Measurements from ENCODE around the gene SFMBT2.
A peak's percentile ranks its signal among the peaks of the same experiment; 100 is the strongest.
"Not testable (repeated sequence)": the region's sequence is repeated elsewhere in the genome, so short reads cannot be mapped to it uniquely, and the experiment has no call there.

The SFMBT2 gene

GRCh38 chr10:7302392-7302906 lies 108.4 kb downstream of the SFMBT2 start:
- ChIA-PET POLR2A (no interaction called here), CTCF (no interaction called here)
- DNase-seq, result no peak
- no peak overlapping the region for H3K27ac ChIP-seq (ENCODE audit: insufficient read depth in 1 of 2, low read depth in 1 of 2, low read length in 2 of 2, poor library complexity in 1 of 2, severe bottlenecking in 2 of 2)
- H3K27me3 ChIP-seq (replicated peaks in 2 of 5; ENCODE audit: control insufficient read depth in 4 of 5, insufficient read depth in 5 of 5, low read length in 4 of 5), result no peaks in the 10 kb centered on the region
- H3K36me3 ChIP-seq (ENCODE audit: control insufficient read depth in 4 of 4, insufficient read depth in 4 of 4, low read length in 3 of 4), result peaks cover 0 to 2% (median 0%) of the 10 kb centered on the region in 4 experiments
- peaks cover 0 to 20% (median 8%) of the 10 kb centered on the region in 4 experiments for H3K4me1 ChIP-seq (ENCODE audit: control extremely low read depth in 1 of 4, control insufficient read depth in 4 of 4, insufficient read depth in 4 of 4, low read length in 3 of 4)
- no peak overlapping the region for H3K4me3 ChIP-seq (ENCODE audit: control insufficient read depth in 1 of 7, extremely low read depth in 1 of 7, insufficient read depth in 4 of 7, low read depth in 2 of 7, low read length in 6 of 7)
- peaks cover 0 to 3% (median 0%) of the 10 kb centered on the region in 5 experiments for H3K9me3 ChIP-seq (ENCODE audit: control extremely low read depth in 1 of 5, control insufficient read depth in 4 of 5, insufficient read depth in 2 of 5, low read depth in 1 of 5, low read length in 4 of 5)
- 88% methylated on average over 1 of the region's 4 CpGs for WGBS (ENCODE audit: insufficient coverage)

- Histone ChIP-seq H3K4me1 (ENCODE audit: control extremely low read depth in 1 of 4, control insufficient read depth in 4 of 4, insufficient read depth in 4 of 4, low read length in 3 of 4) (peaks cover 0 to 12% (median 9%) of the 10 kb centered on the region in 4 experiments), H3K4me3 (ENCODE audit: control insufficient read depth in 1 of 7, extremely low read depth in 1 of 7, insufficient read depth in 4 of 7, low read depth in 2 of 7, low read length in 6 of 7) (no peak overlapping the region), H3K27ac (ENCODE audit: insufficient read depth in 1 of 2, low read depth in 1 of 2, low read length in 2 of 2, poor library complexity in 1 of 2, severe bottlenecking in 2 of 2) (no peak overlapping the region), H3K9me3 (ENCODE audit: control extremely low read depth in 1 of 5, control insufficient read depth in 4 of 5, insufficient read depth in 2 of 5, low read depth in 1 of 5, low read length in 4 of 5) (peaks cover 0 to 3% (median 0%) of the 10 kb centered on the region in 5 experiments), H3K36me3 (ENCODE audit: control insufficient read depth in 4 of 4, insufficient read depth in 4 of 4, low read length in 3 of 4) (peaks cover 0 to 2% (median under 1%) of the 10 kb centered on the region in 4 experiments), H3K27me3 (replicated peaks in 2 of 5; ENCODE audit: control insufficient read depth in 4 of 5, insufficient read depth in 5 of 5, low read length in 4 of 5) (no peaks in the 10 kb centered on the region)
- WGBS (ENCODE audit: insufficient coverage), result 93% methylated on average over 21 of the region's 21 CpGs
- ChIA-PET POLR2A (interaction anchor here (0.6 kb wide), 1 partner anchor 23 kb away, joined by 3 read pairs; no protein-coding TSS in a partner anchor), CTCF (no interaction called here)
- no peak for DNase-seq
Measured at GRCh38 chr10:7301006-7301778, 109.6 kb downstream of the SFMBT2 start.

- POLR2A ChIA-PET, result interaction anchor here (0.6 kb wide), 1 partner anchor 22 kb away, joined by 3 read pairs; no protein-coding TSS in a partner anchor
Measured at GRCh38 chr10:7300384-7300971, 110.4 kb downstream of the SFMBT2 start.

DNA sequence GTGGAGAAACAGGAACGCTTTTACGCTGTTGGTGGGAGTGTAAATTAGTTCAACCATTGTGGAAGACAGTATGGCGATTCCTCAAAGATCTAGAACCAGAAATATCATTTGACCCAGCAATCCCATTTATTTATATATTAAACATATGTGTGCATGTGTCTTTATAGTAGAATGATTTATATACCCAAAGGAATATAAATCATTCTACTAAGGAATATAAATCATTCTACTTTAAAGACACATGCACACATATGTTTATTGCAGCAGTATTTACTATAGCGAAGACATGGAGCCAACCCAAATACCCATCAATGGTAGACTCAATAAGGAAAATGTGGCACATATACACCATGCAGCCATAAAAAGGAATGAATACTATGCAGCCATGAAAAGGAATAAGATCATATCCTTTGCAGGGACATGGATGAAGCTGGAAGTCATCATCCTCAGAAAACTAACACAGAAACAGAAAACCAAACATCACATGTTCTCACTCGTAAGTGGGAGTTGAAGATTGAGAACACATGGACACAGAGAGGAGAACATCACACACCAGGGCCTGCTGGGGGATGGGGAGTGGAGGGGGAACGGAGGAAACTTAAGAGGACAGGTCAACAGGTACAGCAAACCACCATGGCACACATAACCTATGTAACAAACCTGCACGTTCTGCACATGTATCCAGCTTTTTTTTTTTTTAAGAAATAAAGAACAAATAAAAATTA lies 111.1 kb downstream of the SFMBT2 start:
- CTCF ChIA-PET; H3K9me3 ChIP-seq (ENCODE audit: control extremely low read depth in 1 of 5, control insufficient read depth in 4 of 5, insufficient read depth in 2 of 5, low read depth in 1 of 5, low read length in 4 of 5); H3K27ac ChIP-seq (ENCODE audit: insufficient read depth in 1 of 2, low read depth in 1 of 2, low read length in 2 of 2, poor library complexity in 1 of 2, severe bottlenecking in 2 of 2); H3K4me1 ChIP-seq (ENCODE audit: control extremely low read depth in 1 of 4, control insufficient read depth in 4 of 4, insufficient read depth in 4 of 4, low read length in 3 of 4); DNase-seq; H3K4me3 ChIP-seq (ENCODE audit: control insufficient read depth in 1 of 7, extremely low read depth in 1 of 7, insufficient read depth in 4 of 7, low read depth in 2 of 7, low read length in 6 of 7); H3K36me3 ChIP-seq (ENCODE audit: control insufficient read depth in 4 of 4, insufficient read depth in 4 of 4, low read length in 3 of 4); H3K27me3 ChIP-seq (replicated peaks in 2 of 5; ENCODE audit: control insufficient read depth in 4 of 5, insufficient read depth in 5 of 5, low read length in 4 of 5): not testable (repeated sequence)
- 100% methylated on average over 1 of the region's 7 CpGs for WGBS (ENCODE audit: insufficient coverage)
- POLR2A ChIA-PET, result interaction anchor here (0.6 kb wide), 1 partner anchor 111 kb away, joined by 4 read pairs; no protein-coding TSS in a partner anchor

More at GRCh38 chr10:7300384-7300971, 110.4 kb downstream of the SFMBT2 start:
- no peak overlapping the region for H3K4me3 ChIP-seq (ENCODE audit: control insufficient read depth in 1 of 7, extremely low read depth in 1 of 7, insufficient read depth in 4 of 7, low read depth in 2 of 7, low read length in 6 of 7)
- peaks cover 0 to 3% (median 0%) of the 10 kb centered on the region in 5 experiments for H3K9me3 ChIP-seq (ENCODE audit: control extremely low read depth in 1 of 5, control insufficient read depth in 4 of 5, insufficient read depth in 2 of 5, low read depth in 1 of 5, low read length in 4 of 5)
- H3K4me1 ChIP-seq (ENCODE audit: control extremely low read depth in 1 of 4, control insufficient read depth in 4 of 4, insufficient read depth in 4 of 4, low read length in 3 of 4), result peaks cover 0 to 5% (median 2%) of the 10 kb centered on the region in 4 experiments
- H3K27ac ChIP-seq (ENCODE audit: insufficient read depth in 1 of 2, low read depth in 1 of 2, low read length in 2 of 2, poor library complexity in 1 of 2, severe bottlenecking in 2 of 2), result no peak overlapping the region
- CTCF ChIA-PET, result no interaction called here
- WGBS (ENCODE audit: insufficient coverage), result 90% methylated on average over 2 of the region's 5 CpGs
- H3K27me3 ChIP-seq (replicated peaks in 2 of 5; ENCODE audit: control insufficient read depth in 4 of 5, insufficient read depth in 5 of 5, low read length in 4 of 5), result no peaks in the 10 kb centered on the region
- no peak for DNase-seq
- H3K36me3 ChIP-seq (ENCODE audit: control insufficient read depth in 4 of 4, insufficient read depth in 4 of 4, low read length in 3 of 4), result peaks cover 0 to 2% (median under 1%) of the 10 kb centered on the region in 4 experiments

- POLR2A ChIA-PET, result no interaction called here
- Histone ChIP-seq H3K27me3 (replicated peaks in 2 of 5; ENCODE audit: control insufficient read depth in 4 of 5, insufficient read depth in 5 of 5, low read length in 4 of 5) (no peaks in the 10 kb centered on the region), H3K4me1 (ENCODE audit: control extremely low read depth in 1 of 4, control insufficient read depth in 4 of 4, insufficient read depth in 4 of 4, low read length in 3 of 4) (peaks cover 0 to 3% (median 1%) of the 10 kb centered on the region in 4 experiments), H3K4me3 (ENCODE audit: control insufficient read depth in 1 of 7, extremely low read depth in 1 of 7, insufficient read depth in 4 of 7, low read depth in 2 of 7, low read length in 6 of 7) (no peak overlapping the region), H3K36me3 (ENCODE audit: control insufficient read depth in 4 of 4, insufficient read depth in 4 of 4, low read length in 3 of 4) (peaks cover 0 to 2% (median under 1%) of the 10 kb centered on the region in 4 experiments), H3K9me3 (ENCODE audit: control extremely low read depth in 1 of 5, control insufficient read depth in 4 of 5, insufficient read depth in 2 of 5, low read depth in 1 of 5, low read length in 4 of 5) (peaks cover 0 to 3% (median 0%) of the 10 kb centered on the region in 5 experiments), H3K27ac (ENCODE audit: insufficient read depth in 1 of 2, low read depth in 1 of 2, low read length in 2 of 2, poor library complexity in 1 of 2, severe bottlenecking in 2 of 2) (no peak overlapping the region)
- no peak for DNase-seq
- 90% methylated on average over 5 of the region's 7 CpGs for WGBS (ENCODE audit: insufficient coverage)
- CTCF ChIA-PET, result no interaction called here
Measured at GRCh38 chr10:7298495-7298894, 112.3 kb downstream of the SFMBT2 start.

- Histone ChIP-seq H3K4me3 (ENCODE audit: control insufficient read depth in 1 of 7, extremely low read depth in 1 of 7, insufficient read depth in 4 of 7, low read depth in 2 of 7, low read length in 6 of 7) (no peak overlapping the region), H3K36me3 (ENCODE audit: control insufficient read depth in 4 of 4, insufficient read depth in 4 of 4, low read length in 3 of 4) (peaks cover 0 to 2% (median under 1%) of the 10 kb centered on the region in 4 experiments), H3K4me1 (ENCODE audit: control extremely low read depth in 1 of 4, control insufficient read depth in 4 of 4, insufficient read depth in 4 of 4, low read length in 3 of 4) (peaks cover 0 to 3% (median 1%) of the 10 kb centered on the region in 4 experiments), H3K9me3 (ENCODE audit: control extremely low read depth in 1 of 5, control insufficient read depth in 4 of 5, insufficient read depth in 2 of 5, low read depth in 1 of 5, low read length in 4 of 5) (peaks cover 0 to 3% (median 0%) of the 10 kb centered on the region in 5 experiments), H3K27ac (ENCODE audit: insufficient read depth in 1 of 2, low read depth in 1 of 2, low read length in 2 of 2, poor library complexity in 1 of 2, severe bottlenecking in 2 of 2) (no peak overlapping the region), H3K27me3 (replicated peaks in 2 of 5; ENCODE audit: control insufficient read depth in 4 of 5, insufficient read depth in 5 of 5, low read length in 4 of 5) (no peaks in the 10 kb centered on the region)
- peak in 1 of 3 donors; percentile 9 for DNase-seq
- 88% methylated on average over 1 of the region's 1 CpG for WGBS (ENCODE audit: insufficient coverage)
- POLR2A ChIA-PET, result no interaction called here
- CTCF ChIA-PET, result interaction anchor here (1.2 kb wide), 1 partner anchor 378 kb away, joined by 5 read pairs; no protein-coding TSS in a partner anchor
Measured at GRCh38 chr10:7297094-7297493, 113.7 kb downstream of the SFMBT2 start.

Data from common myeloid progenitor, CD34-positive (primary cell).